Chondrocyte (in vitro differentiated cells): Measurements from ENCODE around the gene PAK1. TPM values are rescaled to one million over a fixed set of nuclear protein-coding genes. Genes with fewer than 3 reads are reported as not detected.

ENCODE experiments used
- DNase-seq: peaks from one replicate; pipeline ENCODE4 v3.0.0; 2021; ENCODE audit warnings: mixed read lengths, low spot score
- H3K27ac Mint-ChIP-seq: one replicate; pipeline ENCODE4 v1.8.0; 2021; ENCODE audit warnings: mild to moderate bottlenecking, moderate library complexity, mixed read lengths; ENCODE audit not compliant: unreplicated experiment
- H3K27me3 Mint-ChIP-seq: 2 replicates; pipeline ENCODE4 v1.8.0; 2021; ENCODE audit warnings: low read depth, mixed read lengths
- H3K36me3 Mint-ChIP-seq: 2 replicates; pipeline ENCODE4 v1.8.0; 2021; ENCODE audit warnings: low read depth, mixed read lengths
- H3K4me1 Mint-ChIP-seq: 2 replicates; pipeline ENCODE4 v1.8.0; 2021; ENCODE audit warnings: low read depth, mild to moderate bottlenecking, mixed read lengths
- H3K4me3 Mint-ChIP-seq: one replicate; pipeline ENCODE4 v1.8.0; 2021; ENCODE audit warnings: mild to moderate bottlenecking, moderate library complexity, mixed read lengths; ENCODE audit not compliant: unreplicated experiment
- H3K9me3 Mint-ChIP-seq: 2 replicates; pipeline ENCODE4 v1.8.0; 2021; ENCODE audit warnings: low read depth, mixed read lengths
- total RNA-seq: library from RNA; stranded (reverse); gene quantifications from 3 replicates; pipeline ENCODE4 v1.2.1, GENCODE V29; 2021
- TF ChIP-seq, protein P1 (sequence below): fragments of 200-600 bp; sonication (generic); IDR thresholded peaks from 2 replicates; pipeline ENCODE4 v1.5.0; 2021; ENCODE audit warnings: antibody characterized with exemption, mild to moderate bottlenecking, moderate library complexity

The PAK1 gene
- total RNA-seq, 1 donor from 2014 or later = 28.2 TPM

DNA sequence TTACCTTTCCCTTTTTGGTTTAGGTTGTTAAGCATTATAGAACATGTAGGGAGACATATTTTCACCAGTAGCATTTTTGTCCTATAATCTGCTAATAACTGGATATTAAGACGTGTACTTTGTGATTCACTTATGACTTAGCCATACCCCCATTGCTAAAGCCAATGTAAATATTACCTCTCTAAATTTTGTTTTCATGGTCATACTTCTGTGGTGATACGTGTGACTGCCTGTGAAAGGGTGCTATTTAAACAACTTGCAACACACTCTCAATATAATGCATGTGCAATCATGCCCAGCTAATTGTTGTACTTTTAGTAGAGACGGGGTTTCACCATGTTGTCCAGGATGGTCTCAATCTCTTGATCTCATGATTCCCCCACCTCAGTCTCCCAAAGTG lies 36.2 kb upstream of the PAK1 start:
- Mint-ChIP-seq H3K4me1 (peaks cover 9% of the 10 kb centered on the region), H3K27me3 (peaks cover 7% of the 10 kb centered on the region)
- DNase-seq = no peak

DNA sequence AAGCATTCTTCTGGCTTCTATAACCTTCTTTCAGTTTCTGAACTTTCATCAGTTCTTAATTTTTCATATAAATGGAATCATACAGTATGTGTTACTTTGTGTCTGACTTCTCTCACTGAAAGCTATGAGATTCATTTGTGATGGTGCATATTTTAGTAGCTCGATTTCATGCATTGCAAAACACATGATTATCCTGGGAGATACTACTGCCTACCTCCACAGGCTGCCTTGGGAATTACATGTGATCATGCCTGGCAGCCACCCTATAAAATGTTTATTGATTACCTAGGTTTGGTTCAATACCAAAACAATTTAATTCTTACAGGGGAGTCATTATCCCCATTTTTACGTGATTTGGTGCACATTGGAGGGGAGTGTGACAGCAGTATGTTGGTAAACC lies 34.1 kb upstream of the PAK1 start:
- no peak overlapping the region for H3K4me3 Mint-ChIP-seq
- TF ChIP-seq, protein P1, sequence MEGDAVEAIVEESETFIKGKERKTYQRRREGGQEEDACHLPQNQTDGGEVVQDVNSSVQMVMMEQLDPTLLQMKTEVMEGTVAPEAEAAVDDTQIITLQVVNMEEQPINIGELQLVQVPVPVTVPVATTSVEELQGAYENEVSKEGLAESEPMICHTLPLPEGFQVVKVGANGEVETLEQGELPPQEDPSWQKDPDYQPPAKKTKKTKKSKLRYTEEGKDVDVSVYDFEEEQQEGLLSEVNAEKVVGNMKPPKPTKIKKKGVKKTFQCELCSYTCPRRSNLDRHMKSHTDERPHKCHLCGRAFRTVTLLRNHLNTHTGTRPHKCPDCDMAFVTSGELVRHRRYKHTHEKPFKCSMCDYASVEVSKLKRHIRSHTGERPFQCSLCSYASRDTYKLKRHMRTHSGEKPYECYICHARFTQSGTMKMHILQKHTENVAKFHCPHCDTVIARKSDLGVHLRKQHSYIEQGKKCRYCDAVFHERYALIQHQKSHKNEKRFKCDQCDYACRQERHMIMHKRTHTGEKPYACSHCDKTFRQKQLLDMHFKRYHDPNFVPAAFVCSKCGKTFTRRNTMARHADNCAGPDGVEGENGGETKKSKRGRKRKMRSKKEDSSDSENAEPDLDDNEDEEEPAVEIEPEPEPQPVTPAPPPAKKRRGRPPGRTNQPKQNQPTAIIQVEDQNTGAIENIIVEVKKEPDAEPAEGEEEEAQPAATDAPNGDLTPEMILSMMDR = no peak
- H3K36me3 Mint-ChIP-seq = no peaks in the 10 kb centered on the region
- H3K9me3 Mint-ChIP-seq = peaks cover 6% of the 10 kb centered on the region
- DNase-seq = no peak
- H3K27me3 Mint-ChIP-seq = peaks cover 7% of the 10 kb centered on the region
- H3K4me1 Mint-ChIP-seq = peaks cover 11% of the 10 kb centered on the region
- H3K27ac Mint-ChIP-seq = no peak overlapping the region

More for the DNA sequence above, 36.2 kb upstream of the PAK1 start:
- peaks cover 6% of the 10 kb centered on the region for H3K9me3 Mint-ChIP-seq
- no peaks in the 10 kb centered on the region for H3K36me3 Mint-ChIP-seq
- H3K4me3 Mint-ChIP-seq = no peak overlapping the region
- no peak overlapping the region for H3K27ac Mint-ChIP-seq
- TF ChIP-seq, protein P1 = no peak

GRCh38 chr11:77506857-77507256 lies 33.0 kb upstream of the PAK1 start:
- TF ChIP-seq, protein P1 = no peak
- peaks cover 6% of the 10 kb centered on the region for H3K9me3 Mint-ChIP-seq
- H3K27me3 Mint-ChIP-seq = peaks cover 7% of the 10 kb centered on the region
- no peak overlapping the region for H3K4me3 Mint-ChIP-seq
- DNase-seq = no peak
- H3K36me3 Mint-ChIP-seq = no peaks in the 10 kb centered on the region
- H3K4me1 Mint-ChIP-seq = peaks cover 22% of the 10 kb centered on the region
- H3K27ac Mint-ChIP-seq = no peak overlapping the region

- Mint-ChIP-seq H3K27me3 (peaks cover 9% of the 10 kb centered on the region), H3K36me3 (no peaks in the 10 kb centered on the region), H3K27ac (no peak overlapping the region), H3K4me1 (peaks cover 25% of the 10 kb centered on the region), H3K4me3 (no peak overlapping the region), H3K9me3 (peaks cover 6% of the 10 kb centered on the region)
- TF ChIP-seq, protein P1 = no peak
- no peak for DNase-seq
These were observed 32.1 kb upstream of the PAK1 start for GRCh38 chr11:77505956-77506355.

DNA sequence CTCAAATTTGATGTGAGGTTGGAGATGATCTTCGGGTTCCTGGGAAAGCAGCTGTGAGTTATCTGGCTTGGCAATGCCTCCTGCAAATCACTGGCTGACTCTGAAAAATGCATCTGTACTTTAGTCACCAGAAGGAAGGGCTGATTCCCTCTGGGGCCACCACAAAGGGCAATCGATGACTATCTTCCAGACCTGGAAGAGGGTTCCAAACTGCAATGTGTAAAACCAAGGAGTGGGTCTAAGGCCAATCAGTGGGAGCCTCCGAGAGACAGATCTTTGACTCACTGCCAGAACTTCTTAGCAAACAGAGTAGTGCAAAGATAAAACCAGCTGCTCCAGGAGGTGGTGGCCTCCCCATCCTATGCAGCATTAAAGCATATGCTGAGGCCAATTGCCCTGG lies 29.1 kb upstream of the PAK1 start:
- Mint-ChIP-seq H3K36me3 (no peaks in the 10 kb centered on the region), H3K4me1 (peaks cover 16% of the 10 kb centered on the region), H3K9me3 (no peaks in the 10 kb centered on the region), H3K27ac (peak overlapping the region; percentile 20), H3K4me3 (no peak overlapping the region), H3K27me3 (peaks cover 9% of the 10 kb centered on the region)
- no peak for DNase-seq
- TF ChIP-seq, protein P1 = no peak
